ENCODE results near the gene FLRT1. TPM values are rescaled to one million over a fixed set of nuclear protein-coding genes. Genes with fewer than 3 reads are reported as not detected.

The FLRT1 gene
- total RNA-seq, 2 donors from 2014 or later, result not detected

DNA sequence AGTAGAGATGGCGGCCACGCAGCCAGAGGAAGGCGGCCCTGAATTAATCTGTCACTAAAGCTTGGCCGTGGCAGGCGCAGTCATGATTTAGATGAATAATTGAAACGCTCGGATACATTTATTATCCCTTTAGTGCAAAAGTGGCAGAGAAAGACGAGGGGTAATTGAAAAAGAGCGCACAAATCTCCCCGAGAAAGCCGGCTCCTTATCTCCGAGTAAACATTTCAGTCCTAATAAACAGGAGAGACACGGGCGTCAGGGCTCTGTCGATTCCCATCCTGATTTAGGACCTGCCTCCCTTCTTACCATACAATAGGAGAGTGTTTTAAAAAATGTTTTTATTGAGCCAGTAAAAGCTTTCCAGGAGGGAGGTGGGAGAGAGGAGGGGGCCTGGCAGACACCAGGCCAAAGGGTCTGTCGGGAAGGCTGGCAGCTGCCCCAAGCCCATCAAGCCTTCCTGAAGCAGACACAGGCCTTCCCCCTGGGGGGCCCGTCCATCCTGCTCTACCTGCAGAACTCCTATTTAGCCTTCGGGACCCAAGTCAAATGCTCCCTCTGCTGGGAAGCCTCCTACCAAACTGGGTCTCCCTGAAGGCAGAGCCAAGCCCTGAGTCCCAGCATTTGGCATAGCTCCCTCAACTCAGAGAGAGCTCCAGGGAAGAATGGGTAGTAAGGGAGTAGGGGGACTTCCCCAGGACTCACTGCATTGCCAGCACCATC is 26.7 kb upstream of the FLRT1 start:
- Mint-ChIP-seq H3K27me3 (ENCODE audit: insufficient read depth) (peaks cover 81% of the 10 kb centered on the region), H3K4me1 (peaks cover 14% of the 10 kb centered on the region), H3K36me3 (ENCODE audit: low read depth) (no peaks in the 10 kb centered on the region), H3K4me3 (no peak overlapping the region), H3K27ac (no peak overlapping the region), H3K9me3 (peaks cover 12% of the 10 kb centered on the region)
- Histone ChIP-seq H3K4me1 (ENCODE audit: control insufficient read depth, insufficient read depth, low read length) (peaks cover 3% of the 10 kb centered on the region), H3K27ac (ENCODE audit: low read depth, low read length) (no peak overlapping the region), H3K36me3 (ENCODE audit: control insufficient read depth, insufficient read depth, low read length) (no peaks in the 10 kb centered on the region), H3K9me3 (ENCODE audit: control insufficient read depth, low read length) (no peaks in the 10 kb centered on the region), H3K27me3 (ENCODE audit: control insufficient read depth, insufficient read depth, low read length, poor library complexity, severe bottlenecking) (peaks cover 44% of the 10 kb centered on the region), H3K4me3 (ENCODE audit: low read length) (no peak overlapping the region), H3K9ac (ENCODE audit: extremely low read depth, low read length, poor library complexity, severe bottlenecking) (no peak overlapping the region)
- DNase-seq, result peak; percentile 69
- TF ChIP-seq, protein P1, sequence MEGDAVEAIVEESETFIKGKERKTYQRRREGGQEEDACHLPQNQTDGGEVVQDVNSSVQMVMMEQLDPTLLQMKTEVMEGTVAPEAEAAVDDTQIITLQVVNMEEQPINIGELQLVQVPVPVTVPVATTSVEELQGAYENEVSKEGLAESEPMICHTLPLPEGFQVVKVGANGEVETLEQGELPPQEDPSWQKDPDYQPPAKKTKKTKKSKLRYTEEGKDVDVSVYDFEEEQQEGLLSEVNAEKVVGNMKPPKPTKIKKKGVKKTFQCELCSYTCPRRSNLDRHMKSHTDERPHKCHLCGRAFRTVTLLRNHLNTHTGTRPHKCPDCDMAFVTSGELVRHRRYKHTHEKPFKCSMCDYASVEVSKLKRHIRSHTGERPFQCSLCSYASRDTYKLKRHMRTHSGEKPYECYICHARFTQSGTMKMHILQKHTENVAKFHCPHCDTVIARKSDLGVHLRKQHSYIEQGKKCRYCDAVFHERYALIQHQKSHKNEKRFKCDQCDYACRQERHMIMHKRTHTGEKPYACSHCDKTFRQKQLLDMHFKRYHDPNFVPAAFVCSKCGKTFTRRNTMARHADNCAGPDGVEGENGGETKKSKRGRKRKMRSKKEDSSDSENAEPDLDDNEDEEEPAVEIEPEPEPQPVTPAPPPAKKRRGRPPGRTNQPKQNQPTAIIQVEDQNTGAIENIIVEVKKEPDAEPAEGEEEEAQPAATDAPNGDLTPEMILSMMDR (conservative IDR thresholded peaks at IDR 0.05), result no peak
- 84 to 86% methylated on average over 17 to 18 of the region's 18 CpGs for WGBS, 2 experiments (ENCODE audit: insufficient coverage in 1 of 2, insufficient read length in 1 of 2)

DNA sequence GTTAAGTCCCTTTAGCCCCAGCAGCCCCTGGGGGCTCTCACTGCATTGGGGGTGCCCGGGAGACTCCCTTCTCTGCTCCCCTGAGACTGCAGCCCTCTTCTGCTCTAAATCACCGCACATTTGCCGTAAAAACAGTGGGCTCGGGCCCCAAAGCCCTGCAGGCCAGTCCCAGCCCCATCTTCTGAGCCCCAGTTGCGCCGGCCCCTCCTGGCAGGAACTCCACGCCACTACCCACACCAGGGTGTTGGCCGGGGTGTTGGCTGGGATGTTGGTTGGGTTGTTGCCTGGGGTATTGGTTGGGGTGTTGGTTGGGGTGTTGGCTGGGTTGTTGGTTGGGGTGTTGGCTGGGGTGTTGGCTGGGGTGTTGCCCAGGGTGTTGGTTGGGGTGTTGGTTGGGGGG is 26.0 kb upstream of the FLRT1 start:
- no peaks in the 10 kb centered on the region for H3K36me3 ChIP-seq (ENCODE audit: control insufficient read depth, insufficient read depth, low read length)
- no peak overlapping the region for H3K27ac Mint-ChIP-seq
- H3K4me3 Mint-ChIP-seq, result no peak overlapping the region
- no peak overlapping the region for H3K9ac ChIP-seq (ENCODE audit: extremely low read depth, low read length, poor library complexity, severe bottlenecking)
- no peaks in the 10 kb centered on the region for H3K36me3 Mint-ChIP-seq (ENCODE audit: low read depth)
- no peaks in the 10 kb centered on the region for H3K9me3 ChIP-seq (ENCODE audit: control insufficient read depth, low read length)
- no peak for DNase-seq
- H3K4me1 Mint-ChIP-seq, result peaks cover 14% of the 10 kb centered on the region
- 96% methylated on average over 4 to 8 of the region's 8 CpGs for WGBS, 2 experiments (ENCODE audit: insufficient coverage in 1 of 2, insufficient read length in 1 of 2)
- H3K4me3 ChIP-seq (ENCODE audit: low read length), result no peak overlapping the region
- peaks cover 44% of the 10 kb centered on the region for H3K27me3 ChIP-seq (ENCODE audit: control insufficient read depth, insufficient read depth, low read length, poor library complexity, severe bottlenecking)
- peaks cover 12% of the 10 kb centered on the region for H3K9me3 Mint-ChIP-seq
- no peak overlapping the region for H3K27ac ChIP-seq (ENCODE audit: low read depth, low read length)
- peaks cover 77% of the 10 kb centered on the region for H3K27me3 Mint-ChIP-seq (ENCODE audit: insufficient read depth)
- peaks cover 3% of the 10 kb centered on the region for H3K4me1 ChIP-seq (ENCODE audit: control insufficient read depth, insufficient read depth, low read length)
- TF ChIP-seq, protein P1 (conservative IDR thresholded peaks at IDR 0.05), result no peak

DNA sequence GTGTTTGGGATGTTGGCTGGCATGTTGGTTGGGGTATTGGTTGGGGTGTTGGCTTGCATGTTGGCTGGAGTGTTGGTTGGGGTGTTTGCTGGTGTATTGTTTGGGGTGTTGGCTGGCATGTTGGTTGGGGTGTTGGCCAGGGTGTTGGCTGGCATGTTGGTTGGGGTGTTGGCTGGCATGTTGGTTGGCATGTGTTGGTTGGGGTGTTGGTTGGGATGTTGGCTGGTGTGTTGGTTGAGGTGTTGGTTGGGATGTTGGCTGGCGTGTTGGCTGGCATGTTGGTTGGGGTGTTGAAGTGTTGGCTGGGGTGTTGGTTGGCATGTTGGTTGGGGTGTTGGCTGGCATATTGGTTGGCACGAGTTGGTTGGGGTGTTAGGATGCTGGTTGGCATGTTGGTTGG is 24.9 kb upstream of the FLRT1 start:
- 92 to 100% methylated on average over 1 to 2 of the region's 2 CpGs for WGBS, 2 experiments (ENCODE audit: insufficient coverage in 1 of 2, insufficient read length in 1 of 2)
- H3K4me3 Mint-ChIP-seq, result no peak overlapping the region
- Histone ChIP-seq H3K9ac (ENCODE audit: extremely low read depth, low read length, poor library complexity, severe bottlenecking) (no peak overlapping the region), H3K4me3 (ENCODE audit: low read length) (no peak overlapping the region), H3K4me1 (ENCODE audit: control insufficient read depth, insufficient read depth, low read length) (peaks cover 3% of the 10 kb centered on the region), H3K27me3 (ENCODE audit: control insufficient read depth, insufficient read depth, low read length, poor library complexity, severe bottlenecking) (peaks cover 37% of the 10 kb centered on the region), H3K9me3 (ENCODE audit: control insufficient read depth, low read length) (no peaks in the 10 kb centered on the region), H3K27ac (ENCODE audit: low read depth, low read length) (no peak overlapping the region), H3K36me3 (ENCODE audit: control insufficient read depth, insufficient read depth, low read length) (no peaks in the 10 kb centered on the region)
- TF ChIP-seq, protein P1 (conservative IDR thresholded peaks at IDR 0.05), result no peak
- no peaks in the 10 kb centered on the region for H3K36me3 Mint-ChIP-seq (ENCODE audit: low read depth)
- H3K27ac Mint-ChIP-seq, result no peak overlapping the region
- H3K4me1 Mint-ChIP-seq, result peaks cover 14% of the 10 kb centered on the region
- H3K9me3 Mint-ChIP-seq, result peaks cover 12% of the 10 kb centered on the region
- peaks cover 75% of the 10 kb centered on the region for H3K27me3 Mint-ChIP-seq (ENCODE audit: insufficient read depth)
- DNase-seq, result no peak
